Choroid plexus epithelial cell (primary cell): Measurements from ENCODE around the gene PA2G4.

ENCODE experiments used
- DNase-seq: peaks from one replicate; pipeline ENCODE4 v3.0.0-alpha.2; 2010; ENCODE audit warnings: low read depth
- H3K4me3 ChIP-seq: 2 replicates; pipeline ENCODE4 v1.5.1; 2011; ENCODE audit warnings: low read depth, mild to moderate bottlenecking, control low read depth, low read length, moderate library complexity
- CTCF ChIP-seq: conservative IDR thresholded peaks from 2 replicates; pipeline ENCODE4 v1.5.1; 2011; ENCODE audit warnings: low read depth, mild to moderate bottlenecking, control low read depth, inconsistent platforms, low read length, moderate library complexity

PA2G4 gene

GRCh38 chr12:56118688-56119357 is 14.5 kb downstream of the PA2G4 start:
- TF ChIP-seq CTCF: no peak
- no peak for DNase-seq
- peak overlapping the region; percentile 80 for H3K4me3 ChIP-seq

DNA sequence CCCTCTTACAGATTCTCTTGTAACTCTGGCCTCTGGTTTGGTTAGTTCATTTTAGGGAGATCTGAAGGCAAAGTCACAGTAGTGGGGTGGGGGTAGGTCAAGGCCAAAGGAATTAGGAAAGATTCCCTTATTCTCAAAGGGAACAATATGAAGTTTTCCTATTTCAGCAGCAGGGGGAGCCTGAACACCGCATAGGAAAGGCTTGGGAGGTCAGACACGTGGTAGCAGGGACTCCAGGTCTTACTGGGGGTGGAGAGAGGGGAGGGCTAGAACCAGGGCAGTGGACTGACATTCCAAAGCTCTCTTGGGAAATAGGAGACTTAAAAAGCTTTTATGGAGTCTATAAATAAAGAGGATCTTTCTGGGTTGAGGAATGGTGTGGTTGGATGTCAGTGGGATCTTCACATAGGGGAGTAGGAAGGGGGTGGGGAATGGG is 15.0 kb downstream of the PA2G4 start:
- peak; percentile 98 for DNase-seq
- peak; percentile 85 for TF ChIP-seq CTCF
- no peak overlapping the region for H3K4me3 ChIP-seq

DNA sequence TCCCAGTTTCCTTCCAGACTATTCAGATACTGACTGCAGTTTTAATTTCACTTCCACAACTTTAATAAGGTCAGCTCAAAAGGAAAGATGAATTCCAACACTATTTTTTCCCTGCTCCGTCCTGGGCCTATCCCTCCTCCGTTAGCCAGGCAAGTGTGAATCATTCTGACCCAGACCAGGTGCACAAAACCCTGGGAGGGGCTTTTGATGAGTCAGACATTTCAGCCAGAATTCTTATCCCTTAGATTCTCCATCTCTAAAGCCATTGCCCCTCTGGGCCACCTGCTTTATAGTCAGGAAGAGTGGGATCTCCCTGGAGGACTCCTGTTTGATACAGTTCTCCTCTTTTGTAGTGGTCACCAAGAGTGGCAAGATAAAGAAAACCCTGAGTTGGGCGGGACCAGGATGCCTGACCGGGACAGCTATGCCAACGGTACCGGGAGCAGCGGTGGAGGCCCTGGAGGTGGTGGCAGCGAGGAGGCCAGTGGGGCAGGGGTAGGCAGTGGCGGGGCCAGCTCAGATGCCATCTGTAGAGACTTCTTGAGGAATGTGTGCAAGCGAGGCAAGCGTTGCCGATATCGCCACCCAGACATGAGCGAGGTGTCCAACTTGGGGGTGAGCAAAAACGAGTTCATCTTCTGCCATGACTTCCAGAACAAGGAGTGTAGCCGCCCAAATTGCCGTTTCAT is 15.9 kb downstream of the PA2G4 start:
- no peak for TF ChIP-seq CTCF

GRCh38 chr12:56121204-56121870 is 17.0 kb downstream of the PA2G4 start:
- no peak overlapping the region for H3K4me3 ChIP-seq
- no peak for DNase-seq
- TF ChIP-seq CTCF: no peak

More for the DNA sequence above, 15.9 kb downstream of the PA2G4 start:
- peak; percentile 16 for DNase-seq
- H3K4me3 ChIP-seq: no peak overlapping the region

- no peak for TF ChIP-seq CTCF
- H3K4me3 ChIP-seq: no peak overlapping the region
- no peak for DNase-seq
Measured at GRCh38 chr12:56122637-56123036, 18.3 kb downstream of the PA2G4 start.

DNA sequence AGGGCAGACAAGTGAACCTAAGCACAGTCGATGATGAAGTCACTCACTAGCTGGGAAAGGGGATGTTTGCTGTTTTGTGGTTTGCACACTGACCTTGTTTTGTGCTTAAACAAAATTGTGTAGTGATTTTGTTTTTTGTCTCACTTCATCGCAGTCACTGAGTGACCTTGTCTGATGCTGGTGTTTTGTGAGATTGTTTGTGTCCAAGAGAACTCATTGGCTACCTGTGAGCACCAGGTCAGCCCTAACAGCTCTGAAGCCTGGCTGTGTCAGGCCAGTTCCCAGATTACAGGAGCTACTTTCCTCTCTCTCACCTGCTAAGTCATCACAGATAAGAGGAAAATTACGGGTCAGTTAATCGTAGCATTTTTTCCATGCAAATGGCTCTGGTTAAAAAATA is 19.8 kb downstream of the PA2G4 start:
- no peak overlapping the region for H3K4me3 ChIP-seq
- DNase-seq: no peak
- TF ChIP-seq CTCF: no peak
